GM18505 (cell line): ENCODE results near the gene HECTD4.
"Not testable (repeated sequence)": the region's sequence is repeated elsewhere in the genome, so short reads cannot be mapped to it uniquely, and the experiment has no call there.

Experiments
- ATAC-seq: cut with Tn5 transposase; IDR thresholded peaks from one replicate; pipeline ENCODE4 v1.9.1; 2021; ENCODE audit not compliant: unreplicated experiment
- POLR2A ChIP-seq: IDR thresholded peaks from 4 replicates; pipeline ENCODE4 v1.6.1; 2011; ENCODE audit warnings: borderline replicate concordance; ENCODE audit not compliant: insufficient read depth, insufficient read length; ENCODE audit errors: extremely low read depth

HECTD4 gene

DNA sequence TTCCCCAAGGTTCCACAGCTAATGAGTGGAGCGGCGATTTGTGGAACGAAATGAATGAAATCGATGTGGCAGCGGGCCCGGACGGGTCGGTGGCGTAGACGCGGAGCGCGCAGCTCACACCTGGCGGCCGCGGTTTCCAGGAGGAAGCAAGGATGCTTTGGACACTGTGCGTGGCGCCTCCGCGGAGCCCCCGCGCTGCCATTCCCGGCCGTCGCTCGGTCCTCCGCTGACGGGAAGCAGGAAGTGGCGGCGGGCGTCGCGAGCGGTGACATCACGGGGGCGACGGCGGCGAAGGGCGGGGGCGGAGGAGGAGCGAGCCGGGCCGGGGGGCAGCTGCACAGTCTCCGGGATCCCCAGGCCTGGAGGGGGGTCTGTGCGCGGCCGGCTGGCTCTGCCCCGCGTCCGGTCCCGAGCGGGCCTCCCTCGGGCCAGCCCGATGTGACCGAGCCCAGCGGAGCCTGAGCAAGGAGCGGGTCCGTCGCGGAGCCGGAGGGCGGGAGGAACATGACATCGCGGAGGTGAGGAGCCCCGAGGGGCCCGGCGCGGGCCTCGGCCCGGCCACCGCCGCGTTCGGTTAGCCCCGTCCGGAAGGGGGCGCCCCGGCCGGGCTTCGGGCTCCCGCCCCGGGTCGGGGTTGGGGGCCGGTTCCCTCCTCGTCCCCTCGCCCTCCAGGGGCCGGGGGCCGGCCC, 36.5 kb upstream of the HECTD4 start, which contains the start of gene PTPN11:
PTPN11 (plus strand) TSS at position 340 of the 689 bp plus-strand sequence; CDS start at position 505, 165 bp downstream.
- peak; percentile 69 for ATAC-seq
- peak; percentile 98 for TF ChIP-seq POLR2A

DNA sequence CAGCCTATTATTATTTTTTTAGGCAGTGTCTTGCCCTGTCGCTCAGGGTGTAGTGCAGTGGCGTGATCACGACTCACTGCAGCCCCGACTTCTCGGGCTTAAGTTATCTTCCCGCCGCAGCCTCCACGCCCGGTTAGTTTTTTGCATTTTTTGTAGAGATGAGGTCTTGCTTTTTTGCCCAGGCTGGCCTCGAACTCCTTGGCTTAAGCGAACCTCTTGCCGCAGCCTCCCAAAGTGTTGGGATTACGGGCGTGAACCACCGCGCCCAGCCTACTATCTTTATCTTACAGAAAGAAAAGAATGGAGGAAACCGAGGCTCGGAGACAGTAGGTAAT, 36.0 kb upstream of the HECTD4 start:
- no peak for ATAC-seq
- TF ChIP-seq POLR2A = no peak

DNA sequence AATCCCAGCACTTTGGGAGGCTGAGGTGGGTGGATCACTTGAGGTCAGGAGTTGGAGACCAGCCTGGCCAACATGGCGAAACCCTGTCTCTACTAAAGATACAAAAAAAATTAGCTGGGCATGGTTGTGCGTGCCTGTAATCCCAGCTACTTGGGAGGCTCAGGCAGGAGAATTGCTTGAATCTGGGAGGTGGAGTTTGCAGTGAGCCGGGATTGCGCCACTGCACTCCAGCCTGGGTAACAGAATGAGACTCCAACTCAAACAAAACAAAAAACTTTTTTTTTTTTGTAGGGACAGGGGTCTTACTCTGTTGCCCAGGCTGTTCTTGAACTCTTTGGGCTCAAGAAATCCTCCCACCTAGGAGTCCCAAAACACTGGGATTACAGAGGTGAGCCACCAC, 33.2 kb upstream of the HECTD4 start:
- ATAC-seq = not testable (repeated sequence)

DNA sequence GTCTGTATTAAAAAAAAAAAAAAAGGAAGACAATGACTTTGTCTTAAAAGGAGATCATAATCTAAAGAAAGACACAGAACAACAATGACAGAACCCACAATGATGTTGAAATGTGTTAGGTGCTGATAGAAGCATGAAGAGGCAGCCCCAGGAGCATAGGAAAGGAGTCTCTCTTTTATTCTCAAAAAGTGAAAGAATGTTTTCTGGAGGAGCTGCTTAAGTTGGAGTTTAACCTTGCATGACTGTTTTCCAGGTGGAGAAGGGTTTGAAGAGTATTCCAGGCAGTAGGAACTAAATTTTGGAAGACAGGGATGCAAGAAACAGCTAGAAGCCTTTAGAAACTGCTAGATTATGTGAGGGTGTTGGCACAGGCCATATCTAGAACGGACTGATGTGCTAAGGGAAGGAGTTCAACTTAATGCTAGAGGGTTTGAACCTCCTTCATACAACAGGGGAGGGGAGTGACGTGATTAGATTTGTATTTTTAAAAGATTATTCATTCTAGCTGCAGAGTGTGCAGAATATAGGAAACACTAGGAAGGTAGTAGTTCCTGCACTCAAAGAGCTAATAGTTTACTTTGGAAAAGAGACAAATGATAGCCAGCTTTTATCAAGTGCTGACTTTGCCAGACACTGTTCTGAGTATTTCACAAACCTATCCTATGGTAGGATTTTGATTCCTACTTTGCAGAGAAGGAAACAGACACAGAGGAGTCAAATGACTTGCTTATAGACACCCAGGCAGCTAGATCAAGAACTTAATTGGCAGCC, 31.8 kb upstream of the HECTD4 start:
- ATAC-seq = no peak
- no peak for TF ChIP-seq POLR2A

DNA sequence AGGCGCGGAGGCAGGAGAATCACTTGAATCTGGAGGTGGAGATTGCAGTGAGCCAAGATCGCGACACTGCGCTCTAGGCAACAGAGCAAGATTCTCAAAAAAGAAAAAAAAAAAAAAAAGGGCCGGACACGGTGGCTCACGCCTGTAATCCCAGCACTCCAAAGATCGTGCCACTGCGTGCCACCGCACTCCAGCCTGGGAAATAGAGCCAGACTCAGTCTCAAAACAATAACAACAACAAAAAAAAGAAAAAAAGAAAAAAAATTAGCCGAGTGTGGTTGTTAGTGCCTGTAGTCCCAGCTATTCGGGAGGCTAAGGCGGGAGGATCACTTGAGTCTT, 27.6 kb upstream of the HECTD4 start:
- TF ChIP-seq POLR2A = no peak

DNA sequence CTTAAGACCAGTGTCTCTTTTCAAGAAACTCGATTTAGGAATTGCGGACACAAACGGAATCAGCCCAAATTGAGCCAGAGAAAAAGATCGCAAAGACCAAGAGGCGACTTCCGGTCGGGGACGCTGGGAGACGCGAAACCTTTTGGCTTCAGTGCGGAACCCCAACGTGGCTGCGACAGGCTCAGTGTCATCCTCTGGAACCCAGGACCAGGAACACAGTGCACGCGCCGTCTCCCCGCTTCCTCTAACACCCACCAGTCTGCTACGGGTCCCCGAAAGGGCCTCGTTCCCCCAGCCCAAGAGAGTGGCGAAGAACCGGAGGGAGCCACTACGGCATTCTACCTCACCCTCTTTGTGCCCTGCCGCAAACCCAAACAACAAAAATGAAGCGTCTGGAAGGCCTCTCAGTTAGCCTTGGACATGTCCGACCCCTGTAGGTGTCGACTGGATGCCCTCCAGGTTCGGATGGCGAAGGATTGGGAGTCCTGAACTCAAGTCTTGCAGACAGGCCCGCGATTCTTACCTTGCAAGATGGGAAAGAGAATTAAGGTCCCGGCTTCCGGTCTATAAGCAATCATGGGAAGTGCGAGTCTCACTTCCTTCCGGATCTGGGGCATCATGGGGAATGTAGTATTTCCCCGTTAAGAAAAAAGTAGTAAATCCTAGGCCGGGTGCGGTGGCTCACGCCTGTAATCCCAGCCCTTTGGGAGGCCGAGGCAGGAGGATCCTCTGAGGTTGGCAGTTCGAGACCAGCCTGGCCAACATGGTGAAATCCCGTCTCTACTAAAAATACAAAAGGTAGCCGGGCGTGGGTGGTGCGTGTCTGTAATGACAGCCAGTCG, 27.1 kb upstream of the HECTD4 start, which contains the start of gene RPL6:
RPL6 (minus strand) TSS at position 542 of the 842 bp plus-strand sequence. CDS start 949 bp downstream, outside the sequence.
- TF ChIP-seq POLR2A = peak; percentile 99
- ATAC-seq = peak; percentile 83

More for the DNA sequence above, 27.6 kb upstream of the HECTD4 start:
- no peak for ATAC-seq

DNA sequence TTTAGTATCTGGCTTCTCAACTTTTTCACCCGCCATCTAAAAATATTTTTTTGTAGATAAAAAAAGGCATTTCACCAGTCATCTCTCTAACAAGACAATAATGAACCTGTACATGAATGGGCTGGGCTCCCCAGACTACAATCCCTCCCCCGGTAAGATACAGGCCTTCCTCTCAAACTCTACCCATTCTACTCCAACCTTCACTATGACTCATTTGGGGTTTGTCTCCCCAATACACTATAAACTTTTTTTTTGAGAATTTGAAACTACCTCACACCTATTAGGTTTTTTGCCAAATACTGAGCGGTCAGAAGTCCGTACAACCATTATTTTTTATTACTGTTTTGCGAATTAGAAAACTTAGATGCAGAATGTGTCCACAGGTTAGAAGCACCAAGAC, 26.4 kb upstream of the HECTD4 start:
- peak; percentile 3 for ATAC-seq
- TF ChIP-seq POLR2A = no peak

DNA sequence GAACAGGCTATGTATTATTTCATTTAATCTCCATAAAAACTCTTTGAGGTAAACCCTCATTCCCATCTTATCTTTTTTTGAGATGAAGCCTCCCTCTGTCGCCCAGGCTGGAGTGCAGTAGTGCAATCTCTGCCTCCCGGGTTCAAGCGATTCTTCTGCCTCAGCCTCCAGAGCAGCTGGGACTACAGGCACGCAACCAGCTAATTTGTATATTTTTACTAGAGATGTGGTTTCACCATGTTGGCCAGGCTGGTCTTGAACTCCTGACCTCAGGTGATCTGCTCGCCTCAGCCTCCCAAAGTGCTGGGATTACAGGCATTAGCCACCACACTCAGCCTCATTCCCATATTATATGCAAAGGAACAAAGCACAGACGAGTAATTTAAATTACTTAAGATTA, 25.5 kb upstream of the HECTD4 start:
- ATAC-seq = not testable (repeated sequence)

DNA sequence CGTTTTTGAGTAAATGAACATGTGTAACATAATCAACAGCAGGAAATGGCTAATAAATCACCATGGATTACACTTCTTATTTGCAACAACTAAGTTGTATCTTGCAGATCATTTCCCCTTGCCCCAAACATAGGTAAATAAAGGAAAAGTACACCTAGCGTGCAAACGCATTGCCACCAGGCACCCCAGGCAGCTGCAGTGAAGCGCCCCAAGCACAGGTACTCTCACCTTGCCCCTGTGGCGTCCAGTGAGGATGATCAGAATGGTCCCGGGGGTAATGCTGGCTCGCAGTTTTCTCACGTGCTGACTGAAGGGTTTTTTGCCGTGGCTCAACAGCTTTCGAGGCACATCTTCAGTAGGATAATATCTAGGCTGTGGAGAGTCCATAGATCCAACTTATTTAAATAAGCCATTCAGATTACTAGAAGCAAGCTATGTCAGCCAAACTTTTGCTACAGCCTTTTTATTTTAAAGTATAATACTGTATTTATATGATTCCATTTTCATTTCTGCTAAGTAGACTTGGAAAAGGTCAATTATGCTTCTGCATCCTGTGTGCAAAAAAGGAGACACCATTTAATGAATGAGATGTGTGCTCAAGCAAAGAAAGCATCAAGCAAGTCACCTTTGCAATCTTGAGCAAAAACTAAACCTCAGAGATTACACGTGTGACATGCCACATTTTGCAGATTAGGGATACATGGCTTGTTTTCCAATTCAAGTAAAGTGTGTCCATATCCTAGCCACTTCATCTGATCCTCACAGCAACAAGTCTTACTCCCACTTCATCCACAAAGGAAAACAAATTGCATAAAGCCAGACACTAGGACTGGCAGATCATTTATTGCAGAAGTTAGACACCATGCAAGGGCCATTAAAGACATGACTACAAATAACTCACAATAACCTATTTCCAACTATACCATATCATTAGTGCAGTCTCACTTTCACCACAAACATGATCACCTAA, 24.6 kb upstream of the HECTD4 start:
- TF ChIP-seq POLR2A = peak; percentile 39
- no peak for ATAC-seq

DNA sequence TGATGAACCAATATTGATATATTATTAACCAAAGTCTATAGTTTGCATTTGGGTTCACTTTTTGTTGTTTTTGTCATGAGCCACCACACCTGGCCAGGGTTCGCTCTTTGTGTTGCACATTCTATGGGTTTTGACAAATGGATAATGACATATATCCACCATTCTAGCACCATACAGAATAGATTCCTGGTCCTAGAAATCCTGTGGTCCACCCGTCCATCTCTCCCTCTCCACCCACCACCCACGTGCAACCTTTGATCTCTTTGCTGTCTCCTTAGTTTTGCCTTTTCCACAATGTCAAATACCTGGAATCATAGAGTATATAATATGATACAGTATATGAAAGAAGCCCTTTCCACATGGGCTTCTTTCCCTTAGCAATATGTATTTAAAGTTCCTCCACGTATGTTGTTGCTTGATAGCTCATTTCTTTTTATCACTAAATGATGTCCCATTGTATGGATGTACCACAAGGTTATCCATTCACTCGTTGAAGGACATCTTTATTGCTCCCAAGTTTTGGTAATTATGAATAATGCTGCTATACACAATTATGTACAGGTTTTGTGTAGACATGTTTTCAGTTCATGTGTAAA, 19.8 kb upstream of the HECTD4 start:
- no peak for TF ChIP-seq POLR2A
- ATAC-seq = no peak

DNA sequence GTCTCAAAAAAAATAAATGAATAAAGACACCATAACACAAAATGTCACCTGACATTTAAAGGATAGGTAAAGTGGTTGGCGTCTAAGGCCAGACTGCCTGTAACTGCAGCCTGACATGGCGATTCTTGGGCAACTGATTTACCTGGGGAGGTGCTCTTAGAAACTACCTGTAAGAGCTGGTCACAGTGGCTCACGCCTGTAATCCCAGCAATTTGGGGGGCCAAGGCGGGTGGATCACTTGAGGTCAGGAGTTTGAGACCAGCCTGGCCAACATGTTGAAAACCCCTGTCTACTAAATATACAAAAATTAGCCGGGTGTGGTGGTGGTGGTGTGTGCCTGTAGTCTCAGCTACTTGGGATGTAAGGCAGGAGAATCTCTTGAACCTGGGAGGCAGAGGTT, 18.8 kb upstream of the HECTD4 start:
- no peak for ATAC-seq
- no peak for TF ChIP-seq POLR2A

DNA sequence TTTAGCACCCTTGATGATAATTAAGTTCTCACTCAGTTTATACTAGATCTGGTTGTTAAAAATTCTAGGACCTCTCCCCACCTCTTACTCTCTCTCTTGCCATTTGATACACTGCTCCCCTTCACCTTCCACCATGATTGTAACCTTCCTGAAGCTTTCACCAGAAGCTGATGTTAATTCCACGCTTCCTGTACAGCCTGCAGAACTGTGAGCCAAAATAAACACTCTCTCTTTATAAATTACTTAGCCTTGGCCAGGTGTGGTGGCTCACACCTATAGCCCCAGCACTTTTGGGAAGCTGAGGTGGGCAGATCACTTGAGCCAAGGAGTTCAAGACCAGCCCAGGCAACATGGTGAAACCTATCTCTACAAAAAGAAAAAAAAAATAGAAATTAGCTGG, 11.1 kb upstream of the HECTD4 start:
- TF ChIP-seq POLR2A = no peak
- ATAC-seq = no peak

DNA sequence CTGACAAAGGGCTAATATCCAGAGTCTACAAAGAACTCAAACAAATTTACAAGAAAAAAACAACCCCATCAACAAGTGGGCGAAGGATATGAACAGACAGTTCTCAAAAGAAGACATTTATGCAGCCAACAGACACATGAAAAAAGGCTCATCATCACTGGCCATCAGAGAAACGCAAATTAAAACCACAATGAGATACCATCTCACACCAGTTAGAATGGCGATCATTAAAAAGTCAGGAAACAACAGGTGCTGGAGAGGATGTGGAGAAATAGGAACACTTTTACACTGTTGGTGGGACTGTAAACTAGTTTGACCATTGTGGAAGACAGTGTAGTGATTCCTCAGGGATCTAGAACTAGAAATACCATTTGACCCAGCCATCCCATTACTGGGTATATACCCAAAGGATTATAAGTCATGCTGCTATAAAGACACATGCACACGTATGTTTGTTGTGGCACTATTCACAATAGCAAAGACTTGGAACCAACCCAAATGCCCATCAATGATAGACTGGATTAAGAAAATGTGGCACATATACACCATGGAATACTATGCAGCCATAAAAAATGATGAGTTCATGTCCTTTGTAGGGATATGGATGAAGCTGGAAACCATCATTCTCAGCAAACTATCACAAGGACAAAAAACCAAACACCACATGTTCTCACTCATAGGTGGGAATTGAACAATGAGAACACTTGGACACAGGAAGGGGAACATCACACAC, 7.9 kb upstream of the HECTD4 start:
- ATAC-seq = not testable (repeated sequence)
